ENCODE data around the gene TNFRSF11A.

The TNFRSF11A gene

GRCh38 chr18:62282188-62282629 is 42.9 kb upstream of the TNFRSF11A start:
- peak; percentile 7 for DNase-seq (ENCODE audit: extremely low read depth, low read depth)
- no peak overlapping the region for H3K4me3 ChIP-seq (replicated peaks; ENCODE audit: low read depth, low read length)
- TF ChIP-seq, protein P1, sequence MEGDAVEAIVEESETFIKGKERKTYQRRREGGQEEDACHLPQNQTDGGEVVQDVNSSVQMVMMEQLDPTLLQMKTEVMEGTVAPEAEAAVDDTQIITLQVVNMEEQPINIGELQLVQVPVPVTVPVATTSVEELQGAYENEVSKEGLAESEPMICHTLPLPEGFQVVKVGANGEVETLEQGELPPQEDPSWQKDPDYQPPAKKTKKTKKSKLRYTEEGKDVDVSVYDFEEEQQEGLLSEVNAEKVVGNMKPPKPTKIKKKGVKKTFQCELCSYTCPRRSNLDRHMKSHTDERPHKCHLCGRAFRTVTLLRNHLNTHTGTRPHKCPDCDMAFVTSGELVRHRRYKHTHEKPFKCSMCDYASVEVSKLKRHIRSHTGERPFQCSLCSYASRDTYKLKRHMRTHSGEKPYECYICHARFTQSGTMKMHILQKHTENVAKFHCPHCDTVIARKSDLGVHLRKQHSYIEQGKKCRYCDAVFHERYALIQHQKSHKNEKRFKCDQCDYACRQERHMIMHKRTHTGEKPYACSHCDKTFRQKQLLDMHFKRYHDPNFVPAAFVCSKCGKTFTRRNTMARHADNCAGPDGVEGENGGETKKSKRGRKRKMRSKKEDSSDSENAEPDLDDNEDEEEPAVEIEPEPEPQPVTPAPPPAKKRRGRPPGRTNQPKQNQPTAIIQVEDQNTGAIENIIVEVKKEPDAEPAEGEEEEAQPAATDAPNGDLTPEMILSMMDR (IDR thresholded peaks at IDR 0.05; ENCODE audit: low read depth, low read length, missing control alignments) = no peak

GRCh38 chr18:62284637-62285036 is 40.5 kb upstream of the TNFRSF11A start:
- no peak overlapping the region for H3K4me3 ChIP-seq (replicated peaks; ENCODE audit: low read depth, low read length)
- no peak for DNase-seq (ENCODE audit: extremely low read depth, low read depth)
- TF ChIP-seq, protein P1 (IDR thresholded peaks at IDR 0.05; ENCODE audit: low read depth, low read length, missing control alignments) = no peak

DNA sequence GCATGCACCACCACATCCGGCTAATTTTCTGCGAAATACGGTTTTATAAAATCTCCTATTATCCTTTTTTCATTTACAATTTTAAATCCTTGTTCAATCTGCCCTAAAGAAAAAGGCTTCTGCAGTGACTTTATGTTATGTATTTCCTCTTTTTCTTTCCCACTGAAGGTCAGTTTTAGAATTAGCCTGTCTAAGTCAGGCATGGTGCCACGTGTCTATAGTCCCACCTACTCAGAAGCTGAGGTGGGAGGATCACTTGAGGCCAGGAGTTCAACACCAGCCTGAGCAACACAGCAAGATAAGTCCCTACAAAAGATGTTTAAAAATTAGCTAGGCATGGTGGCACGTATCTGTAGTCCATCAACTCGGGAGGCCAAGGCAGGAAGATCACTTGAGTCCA is 39.8 kb upstream of the TNFRSF11A start:
- TF ChIP-seq, protein P1 (IDR thresholded peaks at IDR 0.05; ENCODE audit: low read depth, low read length, missing control alignments) = no peak
- no peak overlapping the region for H3K4me3 ChIP-seq (replicated peaks; ENCODE audit: low read depth, low read length)
- no peak for DNase-seq (ENCODE audit: extremely low read depth, low read depth)

- TF ChIP-seq, protein P1 (IDR thresholded peaks at IDR 0.05; ENCODE audit: low read depth, low read length, missing control alignments) = no peak
- DNase-seq (ENCODE audit: extremely low read depth, low read depth) = no peak
- no peak overlapping the region for H3K4me3 ChIP-seq (replicated peaks; ENCODE audit: low read depth, low read length)
Measured at GRCh38 chr18:62287781-62288664, 37.1 kb upstream of the TNFRSF11A start.

DNA sequence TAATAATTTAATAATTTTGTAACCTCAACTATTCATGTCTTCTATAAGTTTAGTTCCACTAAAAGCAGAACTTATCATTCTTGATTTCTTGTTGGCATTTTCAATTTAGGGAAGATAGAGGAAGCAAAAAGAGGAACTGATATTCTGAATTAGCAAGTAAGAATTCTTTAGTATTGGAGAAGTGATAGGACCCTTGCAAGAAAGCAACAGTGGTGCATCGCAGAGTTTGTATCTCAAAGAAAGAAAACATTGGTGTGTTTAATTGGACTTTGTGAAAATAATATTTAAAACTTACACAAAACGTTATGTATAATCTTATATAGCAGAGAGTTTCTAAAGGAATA is 36.5 kb upstream of the TNFRSF11A start:
- H3K4me3 ChIP-seq (replicated peaks; ENCODE audit: low read depth, low read length) = no peak overlapping the region
- no peak for DNase-seq (ENCODE audit: extremely low read depth, low read depth)
- TF ChIP-seq, protein P1 (IDR thresholded peaks at IDR 0.05; ENCODE audit: low read depth, low read length, missing control alignments) = no peak

DNA sequence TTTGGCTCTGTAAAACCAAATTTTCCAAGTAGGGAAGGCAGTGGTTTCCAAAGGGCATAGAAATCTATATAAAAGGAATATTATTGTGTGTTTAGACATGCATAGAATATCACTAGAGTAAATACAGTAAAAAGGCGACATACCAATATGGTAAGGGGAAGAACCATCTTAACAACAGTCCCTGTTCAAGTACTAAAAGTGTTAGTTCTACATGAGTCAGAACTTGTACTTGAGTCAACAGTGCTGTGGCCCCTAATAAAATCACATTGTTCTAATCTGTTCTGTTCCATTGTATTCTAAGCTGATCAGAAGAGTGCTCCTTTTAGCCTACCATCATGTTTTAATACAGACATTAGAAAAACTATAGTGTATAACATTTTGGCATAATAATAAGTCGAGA is 36.1 kb upstream of the TNFRSF11A start:
- no peak for DNase-seq (ENCODE audit: extremely low read depth, low read depth)
- H3K4me3 ChIP-seq (replicated peaks; ENCODE audit: low read depth, low read length) = no peak overlapping the region
- TF ChIP-seq, protein P1 (IDR thresholded peaks at IDR 0.05; ENCODE audit: low read depth, low read length, missing control alignments) = no peak

All from HFF-Myc (cell line).